SW 1271 (cell line): ENCODE results near the gene SND1.

Experiments used
- DNase-seq, 2 experiments: peaks; one replicate each; lab custom pipeline; 2025; lab: John Stamatoyannopoulos, UW

Gene SND1

GRCh38 chr7:127730658-127731276, 78.8 kb downstream of the SND1 start:
- DNase-seq, result no peak

- no peak for DNase-seq
Observed at GRCh38 chr7:127731431-127732080, 79.6 kb downstream of the SND1 start.

GRCh38 chr7:127732306-127732705, 80.3 kb downstream of the SND1 start:
- no peak for DNase-seq

DNA sequence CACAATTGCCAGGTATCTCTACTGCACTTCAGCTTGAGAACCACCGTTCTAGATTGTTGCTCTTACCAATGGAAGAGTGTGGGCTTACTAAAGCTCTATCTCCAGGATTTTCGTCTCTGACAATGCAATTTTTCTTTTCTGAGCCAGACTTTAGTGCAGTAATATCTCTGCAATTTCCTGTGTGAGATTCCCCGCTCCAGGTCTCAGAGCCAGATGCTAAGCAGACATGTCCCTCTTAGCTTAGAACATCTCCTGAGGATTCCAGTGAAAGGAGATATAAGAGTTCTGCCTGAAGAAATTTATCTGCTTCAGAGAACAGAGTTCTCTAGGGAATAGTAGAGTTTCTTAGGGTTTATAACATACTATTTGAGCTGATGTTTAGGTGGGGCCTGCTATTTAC, 82.0 kb downstream of the SND1 start:
- no peak for DNase-seq

DNA sequence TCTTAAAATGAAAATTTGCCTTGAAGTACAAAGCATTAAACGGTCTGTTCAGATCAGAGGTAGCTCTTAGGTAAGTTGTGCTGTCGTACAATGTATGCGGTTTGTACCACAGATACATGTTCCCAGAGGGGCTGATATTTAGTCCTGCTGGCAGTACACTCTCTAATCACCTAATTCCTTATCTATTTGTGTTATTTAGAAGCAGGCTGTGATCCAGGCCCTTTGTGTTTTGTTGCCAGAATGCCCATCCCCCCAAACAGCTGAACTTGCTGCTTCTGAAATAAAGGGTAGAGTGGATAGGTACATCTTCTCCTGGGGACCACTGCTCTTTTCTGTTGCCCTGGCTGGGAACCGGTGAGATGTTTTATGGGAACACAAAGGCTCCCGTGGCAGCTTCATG, 84.5 kb downstream of the SND1 start:
- no peak for DNase-seq

DNA sequence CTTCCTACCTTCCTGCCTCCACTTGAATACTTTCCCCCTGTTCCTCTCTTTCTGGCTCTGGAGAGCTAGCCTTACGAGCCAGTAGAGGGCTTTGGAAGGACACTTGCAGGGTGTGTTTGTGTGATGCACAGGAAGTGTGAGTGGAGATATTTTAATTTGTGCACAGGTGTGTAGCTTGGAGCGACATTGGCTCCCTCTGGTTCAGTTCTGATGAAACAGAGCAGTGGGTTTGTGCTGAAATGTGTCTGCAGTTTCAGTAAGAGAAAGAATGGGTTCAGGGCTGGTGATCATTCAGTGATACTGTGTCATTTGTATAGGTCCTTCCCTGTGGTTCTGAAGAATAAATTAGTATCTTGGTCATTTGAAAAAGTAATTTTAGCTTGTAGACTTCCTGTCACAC, 86.9 kb downstream of the SND1 start:
- no peak for DNase-seq

DNA sequence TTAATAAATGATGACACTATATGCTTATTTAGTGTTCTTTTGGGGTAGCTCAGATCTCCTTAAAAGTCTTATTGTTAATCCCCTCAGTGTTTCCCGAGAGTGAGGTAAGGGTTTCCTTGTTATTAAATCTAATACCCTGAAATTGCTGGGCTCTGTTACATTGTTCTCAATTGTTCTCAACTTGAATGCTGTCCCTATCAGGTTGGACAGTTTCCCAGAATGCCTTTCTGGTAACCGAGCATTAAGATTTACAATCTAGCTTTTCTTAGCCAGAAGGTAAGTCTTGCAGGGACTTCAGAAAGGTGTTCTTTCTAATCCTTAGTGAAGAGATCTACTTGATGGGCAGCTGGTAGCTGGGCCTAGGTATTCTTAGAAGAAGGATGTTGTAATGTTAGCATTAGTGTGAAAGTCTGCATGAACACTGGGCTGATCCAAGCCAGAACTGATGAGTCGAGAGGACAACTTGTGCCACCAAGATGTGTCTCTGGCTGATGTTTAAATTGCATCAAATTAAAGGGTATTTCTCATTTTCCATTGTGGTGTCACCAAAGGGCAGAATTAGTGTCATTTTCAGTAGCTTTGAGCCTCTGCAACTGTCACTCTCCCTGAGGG, 89.9 kb downstream of the SND1 start:
- no peak for DNase-seq

GRCh38 chr7:127745445-127745844, 93.5 kb downstream of the SND1 start:
- no peak for DNase-seq

- no peak for DNase-seq
Observed at GRCh38 chr7:127751062-127751461, 99.1 kb downstream of the SND1 start.

DNA sequence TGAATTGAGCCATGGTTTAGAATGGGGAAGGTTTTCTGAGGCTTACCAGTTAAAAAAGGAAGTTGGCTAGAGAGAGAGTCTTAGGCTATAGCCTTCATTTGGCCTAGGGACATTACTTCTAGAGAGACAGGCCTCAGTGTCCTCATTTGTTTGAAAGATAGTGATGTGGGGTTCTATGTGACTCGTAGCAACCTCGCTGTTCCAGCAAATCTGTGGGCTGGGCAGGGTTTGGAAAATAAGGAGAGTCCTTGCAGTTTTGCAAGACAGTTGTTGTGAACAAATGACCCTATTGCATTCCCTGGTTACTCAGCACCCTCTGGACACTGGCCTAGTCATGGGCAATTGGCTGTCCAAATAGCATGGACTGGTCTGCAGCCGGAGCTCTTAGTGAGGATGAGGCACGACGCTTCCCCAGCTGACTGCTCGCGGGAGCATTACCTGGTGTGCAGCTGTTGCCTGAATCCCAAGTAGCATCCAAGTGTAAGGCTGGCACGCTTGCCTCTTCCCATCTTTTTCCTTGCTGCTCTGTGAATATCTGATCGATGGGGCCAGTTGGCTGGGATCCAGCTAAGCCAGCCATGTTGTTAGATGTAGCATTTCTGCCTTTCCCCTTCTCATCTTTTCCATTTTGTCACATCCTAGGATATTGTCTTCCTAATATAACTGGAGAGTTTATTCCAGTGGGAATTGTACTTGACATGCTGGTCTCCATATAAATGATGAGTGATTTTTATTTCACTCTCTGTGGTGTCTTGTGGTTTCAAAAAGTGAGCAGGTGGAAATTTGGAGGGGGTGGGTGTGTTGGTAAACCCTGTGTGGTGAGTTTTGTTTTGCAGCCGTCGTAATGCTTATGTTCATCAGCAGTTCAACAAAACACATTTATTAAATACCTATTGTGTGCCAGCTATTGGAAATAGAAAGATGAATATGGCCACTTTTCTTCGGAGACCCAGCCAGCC, 99.8 kb downstream of the SND1 start:
- DNase-seq, result no peak

GRCh38 chr7:127752829-127753228, 100.8 kb downstream of the SND1 start:
- DNase-seq, result no peak

GRCh38 chr7:127754457-127754856, 102.5 kb downstream of the SND1 start:
- no peak for DNase-seq

GRCh38 chr7:127755521-127755920, 103.5 kb downstream of the SND1 start:
- no peak for DNase-seq

DNA sequence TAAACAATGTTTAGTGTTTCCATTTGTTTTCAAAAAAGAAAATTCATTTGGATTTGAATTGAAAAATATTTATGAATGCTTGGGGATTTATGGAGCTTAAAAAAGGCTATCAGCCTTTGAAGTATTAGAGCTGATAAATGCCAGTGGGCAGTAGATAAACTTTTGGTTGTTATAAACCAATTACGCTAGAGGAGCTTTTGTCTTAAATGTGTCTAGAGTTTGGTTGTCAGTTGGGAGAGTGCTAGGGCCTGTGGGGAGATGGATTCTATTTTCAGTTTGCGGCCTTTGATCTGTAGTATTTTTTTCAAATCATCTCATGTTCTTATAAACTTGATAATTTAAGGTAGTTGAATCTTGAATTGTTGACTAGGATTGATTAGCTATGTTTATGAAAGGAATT, 104.0 kb downstream of the SND1 start:
- no peak for DNase-seq

GRCh38 chr7:127758105-127758504, 106.1 kb downstream of the SND1 start:
- DNase-seq, result no peak

GRCh38 chr7:127758845-127759244, 106.9 kb downstream of the SND1 start:
- no peak for DNase-seq

GRCh38 chr7:127759945-127760421, 108.0 kb downstream of the SND1 start:
- DNase-seq, result no peak

DNA sequence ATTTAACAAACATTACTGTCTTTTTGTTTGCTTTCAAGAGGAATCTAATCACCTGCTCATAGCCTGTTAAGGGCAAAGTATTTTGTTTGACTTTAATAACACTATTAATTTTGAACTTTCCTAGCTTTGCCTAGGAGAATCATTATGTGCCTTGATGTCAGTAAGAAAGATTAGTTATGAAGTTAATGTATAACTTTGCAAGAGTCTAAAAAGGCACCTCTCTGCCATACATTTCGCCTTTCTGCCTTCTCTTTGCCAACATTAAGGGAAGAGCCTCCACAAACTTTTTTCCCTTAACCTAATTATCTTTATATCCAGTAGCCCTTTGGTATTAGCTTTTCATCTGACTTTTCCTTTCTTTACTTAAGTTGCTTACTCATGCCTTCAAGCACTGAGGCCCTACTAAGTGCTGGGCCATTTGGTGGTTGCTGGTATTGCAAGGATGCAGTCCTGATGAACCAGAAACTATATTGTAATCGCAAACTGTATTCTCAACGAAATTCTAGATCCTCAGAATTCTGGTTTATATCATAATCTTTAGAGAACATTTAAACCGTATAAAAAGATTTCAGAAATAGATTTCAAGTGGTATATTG, 108.5 kb downstream of the SND1 start:
- no peak for DNase-seq

GRCh38 chr7:127761196-127761595, 109.2 kb downstream of the SND1 start:
- no peak for DNase-seq

- no peak for DNase-seq
Observed at GRCh38 chr7:127764681-127765080, 112.7 kb downstream of the SND1 start.

- no peak for DNase-seq
Observed at GRCh38 chr7:127765150-127765549, 113.2 kb downstream of the SND1 start.
